Fibroblast of the aortic adventitia (primary cell): ENCODE data around the gene BICD2. TPM values are rescaled to one million over a fixed set of nuclear protein-coding genes. Genes with fewer than 3 reads are reported as not detected.

Experiments
- DNase-seq: peaks from one replicate; pipeline ENCODE4 v3.0.0-alpha.2; 2010; ENCODE audit warnings: low read depth
- H3K4me3 ChIP-seq: 2 replicates; pipeline ENCODE4 v1.5.1; 2011; ENCODE audit warnings: low read depth, mild to moderate bottlenecking, control low read depth, low read length, moderate library complexity
- CTCF ChIP-seq: IDR thresholded peaks from 2 replicates; pipeline ENCODE4 v1.5.1; 2011; ENCODE audit warnings: mild to moderate bottlenecking, low read length, control low read depth, inconsistent platforms; ENCODE audit not compliant: insufficient read depth
- total RNA-seq: library from RNA; depleted of rRNA; stranded (reverse); fragments of >200 nt; gene quantifications from 2 replicates; pipeline ENCODE4 v1.2.3, GENCODE V29; 2012; ENCODE audit warnings: low replicate concordance

BICD2 gene
- total RNA-seq, 1 donor = 39.7 TPM

DNA sequence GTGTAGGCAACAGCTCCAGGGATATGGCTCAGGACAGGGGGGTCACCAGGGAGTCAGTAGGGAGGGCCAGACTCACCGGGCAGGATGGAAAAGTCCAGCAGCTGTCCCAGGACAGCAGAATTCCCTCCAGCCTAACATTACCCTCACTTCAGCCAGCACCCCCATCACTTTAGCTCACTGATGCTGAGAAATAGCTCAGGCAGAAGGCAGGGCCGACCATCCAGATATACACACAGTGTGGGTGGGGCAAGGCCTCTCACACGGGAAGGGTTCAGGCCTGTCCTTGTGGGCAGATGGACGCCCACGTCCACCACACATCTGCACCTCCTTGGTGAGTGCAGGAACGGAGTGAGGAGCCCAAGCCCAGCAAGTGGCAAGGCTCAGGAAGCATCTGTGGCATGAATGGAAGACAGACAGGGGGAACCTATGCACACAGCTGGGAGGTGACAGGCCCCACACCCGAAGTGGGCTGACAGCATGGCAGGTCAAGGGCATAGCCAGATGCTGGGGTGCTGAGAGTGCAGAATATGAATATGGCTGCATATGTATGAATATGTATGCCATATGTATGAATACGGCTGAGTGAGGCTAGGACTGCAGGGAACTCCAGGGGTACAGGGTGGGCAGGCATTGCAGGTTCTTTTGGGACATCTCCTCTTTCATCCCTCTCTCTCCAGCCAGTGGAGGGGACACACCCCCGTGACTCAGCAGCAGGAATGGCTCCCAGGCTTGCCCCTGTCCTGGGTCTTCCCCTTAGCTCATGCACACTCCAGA is 17.0 kb downstream of the BICD2 start:
- no peak overlapping the region for H3K4me3 ChIP-seq
- DNase-seq = no peak
- no peak for TF ChIP-seq CTCF

GRCh38 chr9:92746567-92747458 is 17.8 kb downstream of the BICD2 start:
- TF ChIP-seq CTCF = no peak
- H3K4me3 ChIP-seq = no peak overlapping the region
- peak; percentile 44 for DNase-seq

DNA sequence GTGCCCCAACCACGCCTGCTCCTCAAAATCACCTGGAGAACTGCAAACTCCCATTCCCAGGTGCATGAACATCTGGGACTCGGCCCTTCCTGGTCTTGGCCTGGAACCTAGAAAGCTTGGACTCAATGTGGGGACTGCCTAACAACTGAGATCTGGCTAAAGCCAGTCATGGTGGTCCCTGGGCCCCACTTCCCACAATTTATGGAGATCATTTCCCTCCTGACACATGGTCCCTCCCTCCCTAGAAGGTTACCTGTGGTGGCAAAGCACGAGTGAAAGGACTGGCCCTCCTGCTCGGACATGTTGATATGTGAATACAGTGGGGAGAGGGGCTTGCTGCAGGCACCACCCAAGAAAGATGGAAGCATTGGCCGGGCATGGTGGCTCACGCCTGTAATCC is 18.8 kb downstream of the BICD2 start:
- no peak overlapping the region for H3K4me3 ChIP-seq
- no peak for DNase-seq
- TF ChIP-seq CTCF = no peak

- H3K4me3 ChIP-seq = no peak overlapping the region
- TF ChIP-seq CTCF = no peak
- no peak for DNase-seq
These were observed 19.3 kb downstream of the BICD2 start for GRCh38 chr9:92745331-92745730.

- TF ChIP-seq CTCF = no peak
- no peak for DNase-seq
- H3K4me3 ChIP-seq = no peak overlapping the region
These were observed 23.7 kb downstream of the BICD2 start for GRCh38 chr9:92740969-92741368.

GRCh38 chr9:92740446-92740961 is 24.1 kb downstream of the BICD2 start:
- no peak overlapping the region for H3K4me3 ChIP-seq
- no peak for TF ChIP-seq CTCF
- DNase-seq = no peak
